ENCODE results near the gene ICE1. TPM values are rescaled to one million over a fixed set of nuclear protein-coding genes. Genes with fewer than 3 reads are reported as not detected.

ICE1 gene
- total and polyA plus RNA-seq, 9 of the 15 experiments (the other 6 are each of a cell fraction or from before 2014, with no cell fraction given), result 4.9 to 47.4 (median 28.2) TPM

GRCh38 chr5:5421149-5421960, 1.1 kb upstream of the ICE1 start (continued):
- TF ChIP-seq RBBP5 (IDR thresholded peaks at IDR 0.05; ENCODE audit: borderline replicate concordance, insufficient read depth, low read length, poor library complexity, severe bottlenecking) (no peak), SPI1 (IDR thresholded peaks at IDR 0.05; ENCODE audit: borderline replicate concordance, low read depth, low read length) (peak; percentile 69; the same call in 1 of the 2 replicates), ZNF41 (CRISPR knock-in tag; conservative IDR thresholded peaks at IDR 0.05) (no peak), SMARCC2 (IDR thresholded peaks at IDR 0.05; ENCODE audit: low read depth) (0 out of 2 replicates have a peak, but pooled peaks have one; percentile 43), BHLHE40 (IDR thresholded peaks at IDR 0.05; ENCODE audit: low read length) (no peak), TAF9B (IDR thresholded peaks at IDR 0.05; ENCODE audit: partially characterized antibody) (peak; percentile 7), HDAC6 (IDR thresholded peaks at IDR 0.05; ENCODE audit: low read depth, low read length) (no peak), SAP30 (IDR thresholded peaks at IDR 0.05; ENCODE audit: borderline replicate concordance, insufficient read depth, low read depth, low read length, poor library complexity, severe bottlenecking) (no peak), VEZF1 (CRISPR knock-in tag; IDR thresholded peaks at IDR 0.05) (no peak), HEY1 (CRISPR knock-in tag; IDR thresholded peaks at IDR 0.05; ENCODE audit: borderline replicate concordance) (peak; percentile 7; the same call in 1 of the 2 replicates), ZNF583 (CRISPR knock-in tag; IDR thresholded peaks at IDR 0.05) (no peak), ZNF253 (CRISPR knock-in tag; conservative IDR thresholded peaks at IDR 0.05) (no peak), ETV1 (tag; conservative IDR thresholded peaks at IDR 0.05; ENCODE audit: low read depth) (peak; percentile 68), NCOA4 (IDR thresholded peaks at IDR 0.05; ENCODE audit: partially characterized antibody) (peak; percentile 29), ATF4 (CRISPR knock-in tag; IDR thresholded peaks at IDR 0.05) (no peak), POLR2AphosphoS5 (IDR thresholded peaks at IDR 0.05; ENCODE audit: control insufficient read depth, insufficient read depth, low read depth, low read length) (no peak), ARID1B (IDR thresholded peaks at IDR 0.05) (peak; percentile 68), SMARCE1 (IDR thresholded peaks at IDR 0.05) (peak; percentile 62; the same call in 1 of the 2 replicates), ATF3 (IDR thresholded peaks at IDR 0.05) (no peak), ATF3 (CRISPR knock-in tag; conservative IDR thresholded peaks at IDR 0.05) (no peak), GATAD2B (IDR thresholded peaks at IDR 0.05; ENCODE audit: borderline replicate concordance) (0 out of 2 replicates have a peak, but pooled peaks have one; percentile 17), ZNF143 (CRISPR knock-in tag; IDR thresholded peaks at IDR 0.05) (no peak), THRAP3 (IDR thresholded peaks at IDR 0.05; ENCODE audit: borderline replicate concordance) (no peak)

Data from K562 (cell line).